Hematopoietic multipotent progenitor cell treated with erythropoietin and hydrocortisone succinate and interleukin-3 and kit ligand, for 15 days (in vitro differentiated cells): Measurements from ENCODE around the gene DOCK3.

ENCODE experiments used
- DNase-seq: peaks from one replicate; pipeline ENCODE4 v3.0.0-alpha.2; 2015; ENCODE audit warnings: low spot score

DOCK3 gene

GRCh38 chr3:51426921-51427320 is 752.2 kb downstream of the DOCK3 start:
- no peak for DNase-seq

GRCh38 chr3:51429138-51429537 is 754.4 kb downstream of the DOCK3 start:
- no peak for DNase-seq
